Tibial artery (tissue), 4 donors: Measurements from ENCODE around the gene DNAH17.

Source experiments
- DNase-seq, 2 donors: peaks; one replicate each; pipeline ENCODE4 v3.0.0-alpha.2; 2019
- H3K27ac ChIP-seq, 2 donors: fragments of 200-600 bp; sonication (generic) in 1 of 2; 1 replicate in 1 of 2; 2 replicates in 1 of 2; pipeline ENCODE4 v1.5.1; 2018 to 2019; ENCODE audit warnings: mild to moderate bottlenecking in 1 of 2
- H3K27me3 ChIP-seq, 2 donors: fragments of 200-600 bp; sonication (generic) in 1 of 2; one replicate each; pipeline versions ENCODE4 v1.5.1 to v1.6.0; 2016 to 2019
- H3K36me3 ChIP-seq, 3 donors: fragments of 200-600 bp; sonication (generic) in 2 of 3; one replicate each; pipeline ENCODE4 v1.5.1; 2016 to 2019; ENCODE audit warnings: mild to moderate bottlenecking in 2 of 3
- H3K4me1 ChIP-seq, 4 donors: fragments of 200-600 bp; sonication (generic) in 2 of 4; 1 replicate in 3 of 4; 2 replicates in 1 of 4; pipeline ENCODE4 v1.5.1; 2016 to 2019
- H3K4me3 ChIP-seq, 2 donors: fragments of 200-600 bp; sonication (generic) in 1 of 2; 1 replicate in 1 of 2; 2 replicates in 1 of 2; pipeline ENCODE4 v1.5.1; 2018 to 2019; ENCODE audit warnings: mild to moderate bottlenecking in 2 of 2
- H3K9me3 ChIP-seq, 3 donors: fragments of 200-600 bp; sonication (generic) in 1 of 3; one replicate each; pipeline ENCODE4 v1.5.1; 2016 to 2019
- intact Hi-C: fragments of 100-400 bp; cut with DNase I; formaldehyde crosslinking; loops from one replicate; pipeline ENCODE4 v1.15.0; 2023; ENCODE audit warnings: low total_unique reads
- TF ChIP-seq, protein P1 (sequence below), 2 experiments: fragments of 200-600 bp in 1 of 2; fragments of 450-650 bp in 1 of 2; IDR thresholded peaks; one replicate each; pipeline ENCODE4 v1.5.1; 2017 to 2019; ENCODE audit warnings: antibody characterized with exemption in 2 of 2, mild to moderate bottlenecking in 1 of 2, moderate library complexity in 1 of 2

The DNAH17 gene

DNA sequence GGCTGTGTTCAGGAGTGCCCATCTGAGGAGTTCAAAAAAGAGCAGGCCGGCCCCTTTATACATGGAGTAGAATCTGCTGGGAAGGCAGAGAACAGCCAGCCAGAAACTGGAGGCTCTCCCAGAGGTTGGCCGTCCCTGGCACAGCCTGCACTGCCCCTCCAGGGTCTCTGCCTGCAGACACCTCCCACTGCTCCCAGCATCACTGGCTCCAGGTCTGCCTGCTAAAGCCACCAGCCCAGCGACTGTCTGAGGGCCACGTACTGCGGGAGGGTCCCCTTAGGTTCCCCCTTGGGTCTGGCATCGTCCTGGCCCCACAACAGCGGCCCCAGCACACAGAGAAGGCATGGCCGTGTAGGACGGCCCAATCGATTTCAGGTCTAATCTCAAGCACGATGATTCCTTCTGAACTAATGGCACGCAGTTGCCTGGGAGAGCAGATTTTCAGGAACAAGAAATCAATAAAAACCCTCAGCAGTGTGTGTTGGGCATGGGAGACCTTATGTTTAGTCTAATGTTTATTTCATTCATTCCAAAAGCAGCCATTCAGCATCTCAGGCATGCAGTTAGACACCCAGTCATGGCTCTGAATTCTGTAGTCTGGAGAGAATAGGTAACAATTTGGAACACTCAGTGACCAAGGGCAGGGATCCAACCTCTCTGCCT, 103.1 kb downstream of the DNAH17 start:
- H3K27me3 ChIP-seq: peaks cover 0 to 41% of the 10 kb centered on the region in 2 donors
- no peaks in the 10 kb centered on the region for H3K9me3 ChIP-seq
- H3K4me3 ChIP-seq: no peak overlapping the region
- no peaks in the 10 kb centered on the region for H3K36me3 ChIP-seq
- no peak overlapping the region for H3K27ac ChIP-seq
- TF ChIP-seq, protein P1, sequence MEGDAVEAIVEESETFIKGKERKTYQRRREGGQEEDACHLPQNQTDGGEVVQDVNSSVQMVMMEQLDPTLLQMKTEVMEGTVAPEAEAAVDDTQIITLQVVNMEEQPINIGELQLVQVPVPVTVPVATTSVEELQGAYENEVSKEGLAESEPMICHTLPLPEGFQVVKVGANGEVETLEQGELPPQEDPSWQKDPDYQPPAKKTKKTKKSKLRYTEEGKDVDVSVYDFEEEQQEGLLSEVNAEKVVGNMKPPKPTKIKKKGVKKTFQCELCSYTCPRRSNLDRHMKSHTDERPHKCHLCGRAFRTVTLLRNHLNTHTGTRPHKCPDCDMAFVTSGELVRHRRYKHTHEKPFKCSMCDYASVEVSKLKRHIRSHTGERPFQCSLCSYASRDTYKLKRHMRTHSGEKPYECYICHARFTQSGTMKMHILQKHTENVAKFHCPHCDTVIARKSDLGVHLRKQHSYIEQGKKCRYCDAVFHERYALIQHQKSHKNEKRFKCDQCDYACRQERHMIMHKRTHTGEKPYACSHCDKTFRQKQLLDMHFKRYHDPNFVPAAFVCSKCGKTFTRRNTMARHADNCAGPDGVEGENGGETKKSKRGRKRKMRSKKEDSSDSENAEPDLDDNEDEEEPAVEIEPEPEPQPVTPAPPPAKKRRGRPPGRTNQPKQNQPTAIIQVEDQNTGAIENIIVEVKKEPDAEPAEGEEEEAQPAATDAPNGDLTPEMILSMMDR (IDR thresholded peaks at IDR 0.05): no peak
- no peak for DNase-seq
- H3K4me1 ChIP-seq: no peaks in the 10 kb centered on the region
- intact Hi-C loops: no loop called here

DNA sequence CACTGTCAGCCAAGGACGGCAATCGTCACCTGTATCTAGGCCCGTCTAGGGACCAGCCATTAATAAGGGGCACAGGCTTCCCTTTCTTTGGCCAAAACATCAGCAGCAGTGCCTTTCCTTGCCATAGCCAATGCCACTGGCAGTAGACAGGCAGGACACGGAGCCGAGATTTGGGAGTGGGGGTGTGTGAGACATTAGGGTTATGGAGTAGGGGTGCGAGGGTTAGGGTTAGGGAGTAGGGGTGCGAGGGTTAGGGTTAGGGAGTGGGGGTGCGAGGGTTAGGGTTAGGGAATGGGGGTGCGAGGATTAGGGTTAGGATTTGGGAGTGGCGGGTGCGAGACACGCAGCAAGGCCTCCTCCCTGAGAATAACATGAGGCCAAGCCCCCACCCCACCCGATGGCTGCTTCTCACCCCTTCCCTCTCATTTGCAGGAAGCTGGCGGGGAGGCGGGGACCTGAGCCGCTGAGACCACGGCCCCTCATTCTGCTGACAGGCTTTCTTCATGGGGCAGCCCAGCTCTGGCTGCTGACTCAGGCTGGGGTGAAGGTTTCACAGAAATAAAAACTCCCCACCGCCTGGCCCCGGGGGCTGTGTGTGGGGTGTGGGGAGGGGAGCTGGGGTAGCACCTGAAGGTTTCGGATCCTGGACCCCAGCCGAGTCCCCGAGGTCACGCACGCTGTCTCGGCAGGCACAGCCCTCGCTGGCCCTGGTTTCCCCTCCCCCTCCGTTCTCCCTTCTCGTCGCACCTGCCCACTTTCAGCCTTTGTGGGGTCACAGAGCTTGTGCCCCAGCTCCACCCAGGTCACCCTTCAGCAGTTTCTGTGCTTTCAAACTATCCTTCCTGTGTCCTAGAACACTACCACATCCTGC, 104.9 kb downstream of the DNAH17 start:
- intact Hi-C loops: no loop called here
- no peak for DNase-seq
- TF ChIP-seq, protein P1 (IDR thresholded peaks at IDR 0.05): no peak
- H3K4me3 ChIP-seq: no peak overlapping the region
- peaks cover 0 to 41% of the 10 kb centered on the region in 2 donors for H3K27me3 ChIP-seq
- H3K36me3 ChIP-seq: no peaks in the 10 kb centered on the region
- H3K9me3 ChIP-seq: no peaks in the 10 kb centered on the region
- H3K27ac ChIP-seq: no peak overlapping the region
- H3K4me1 ChIP-seq: no peaks in the 10 kb centered on the region

DNA sequence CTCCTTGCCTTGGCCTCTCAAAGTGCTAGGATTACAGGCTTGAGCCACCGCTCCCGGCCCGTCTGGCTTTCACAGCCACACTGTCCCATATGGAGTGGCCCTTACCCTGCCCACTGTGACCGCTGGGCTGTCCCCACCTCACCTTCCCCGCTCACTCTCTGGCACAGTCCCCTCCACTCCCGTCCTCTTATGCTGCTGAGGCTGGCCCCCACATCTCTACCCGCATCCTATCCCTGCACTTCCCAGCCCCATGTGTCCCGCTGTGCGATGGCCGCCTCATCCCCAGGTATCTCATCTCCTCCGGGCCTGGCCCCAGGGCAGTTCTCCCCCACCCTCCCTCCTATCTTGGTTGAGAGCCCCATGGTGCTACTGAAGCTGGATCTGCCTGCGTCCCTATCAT, 105.6 kb downstream of the DNAH17 start:
- Histone ChIP-seq H3K27me3 (peaks cover 0 to 40% of the 10 kb centered on the region in 2 donors), H3K9me3 (no peaks in the 10 kb centered on the region), H3K36me3 (no peaks in the 10 kb centered on the region), H3K27ac (no peak overlapping the region), H3K4me1 (no peaks in the 10 kb centered on the region), H3K4me3 (no peak overlapping the region)
- DNase-seq: no peak
- TF ChIP-seq, protein P1 (IDR thresholded peaks at IDR 0.05): no peak
- intact Hi-C loops: no loop called here

DNA sequence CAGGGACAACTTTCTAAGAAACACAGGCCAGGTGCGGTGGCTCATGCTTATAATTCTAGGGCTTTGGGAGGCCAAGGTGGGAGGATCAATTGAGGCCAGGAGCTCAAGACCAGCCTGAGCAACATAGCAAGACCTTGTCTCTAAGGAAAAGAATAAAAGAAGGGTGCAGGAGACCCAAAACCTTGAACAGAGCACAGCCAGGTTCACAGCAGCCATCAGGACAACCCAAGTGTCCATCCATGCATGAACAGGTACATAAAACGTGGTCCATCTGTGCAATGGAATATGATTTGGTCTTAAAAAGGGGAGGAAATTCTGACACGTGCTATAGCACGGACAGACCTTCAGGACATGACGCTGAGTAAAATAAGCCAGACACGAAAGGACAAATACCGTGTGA, 107.8 kb downstream of the DNAH17 start:
- H3K4me1 ChIP-seq: no peaks in the 10 kb centered on the region
- no peaks in the 10 kb centered on the region for H3K9me3 ChIP-seq
- H3K4me3 ChIP-seq: no peak overlapping the region
- peaks cover 0 to 23% of the 10 kb centered on the region in 2 donors for H3K27me3 ChIP-seq
- no peaks in the 10 kb centered on the region for H3K36me3 ChIP-seq
- H3K27ac ChIP-seq: no peak overlapping the region
- TF ChIP-seq, protein P1 (IDR thresholded peaks at IDR 0.05): no peak
- DNase-seq: no peak
- intact Hi-C loops: no loop called here

DNA sequence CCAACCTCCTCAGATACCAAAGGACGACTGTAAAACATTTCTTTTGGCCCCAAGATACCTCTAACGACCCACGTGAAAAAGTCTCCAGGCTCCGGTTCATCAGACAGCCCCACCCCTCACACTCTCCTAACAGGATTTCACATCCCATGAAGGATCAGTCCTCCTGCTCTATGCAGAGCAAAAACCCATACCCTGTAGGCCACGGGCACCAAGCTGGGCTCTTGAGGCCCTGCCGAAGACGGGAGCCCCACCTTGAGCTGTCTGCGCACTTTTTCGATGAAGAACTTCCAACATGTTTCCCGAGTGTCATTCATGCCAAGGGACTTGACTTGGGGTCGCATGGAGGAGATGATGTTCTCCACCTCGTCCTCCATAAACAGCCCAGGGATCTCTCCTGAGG, 108.8 kb downstream of the DNAH17 start:
- intact Hi-C loops: no loop called here
- Histone ChIP-seq H3K36me3 (no peaks in the 10 kb centered on the region), H3K4me1 (no peaks in the 10 kb centered on the region), H3K9me3 (no peaks in the 10 kb centered on the region), H3K27me3 (peaks cover 0 to 16% of the 10 kb centered on the region in 2 donors), H3K4me3 (no peak overlapping the region), H3K27ac (no peak overlapping the region)
- TF ChIP-seq, protein P1 (IDR thresholded peaks at IDR 0.05): no peak
- DNase-seq: no peak
